PC-9 (cell line): ENCODE results near the gene EGF.

ENCODE experiments used
- EZH2 ChIP-seq: fragments of 200-600 bp; sonication (generic); IDR thresholded peaks from 2 replicates; pipeline ENCODE4 v1.8.0; 2017; ENCODE audit warnings: antibody characterized with exemption, low read depth
- TF ChIP-seq, protein P1 (sequence below): fragments of 200-600 bp; sonication (generic); conservative IDR thresholded peaks from 2 replicates; pipeline ENCODE4 v1.6.1; 2017; ENCODE audit warnings: mixed run types, antibody characterized with exemption, mild to moderate bottlenecking, moderate library complexity

GRCh38 chr4:109879636-109880314 lies 32.9 kb upstream of the EGF start:
- no peak for TF ChIP-seq EZH2
- TF ChIP-seq, protein P1, sequence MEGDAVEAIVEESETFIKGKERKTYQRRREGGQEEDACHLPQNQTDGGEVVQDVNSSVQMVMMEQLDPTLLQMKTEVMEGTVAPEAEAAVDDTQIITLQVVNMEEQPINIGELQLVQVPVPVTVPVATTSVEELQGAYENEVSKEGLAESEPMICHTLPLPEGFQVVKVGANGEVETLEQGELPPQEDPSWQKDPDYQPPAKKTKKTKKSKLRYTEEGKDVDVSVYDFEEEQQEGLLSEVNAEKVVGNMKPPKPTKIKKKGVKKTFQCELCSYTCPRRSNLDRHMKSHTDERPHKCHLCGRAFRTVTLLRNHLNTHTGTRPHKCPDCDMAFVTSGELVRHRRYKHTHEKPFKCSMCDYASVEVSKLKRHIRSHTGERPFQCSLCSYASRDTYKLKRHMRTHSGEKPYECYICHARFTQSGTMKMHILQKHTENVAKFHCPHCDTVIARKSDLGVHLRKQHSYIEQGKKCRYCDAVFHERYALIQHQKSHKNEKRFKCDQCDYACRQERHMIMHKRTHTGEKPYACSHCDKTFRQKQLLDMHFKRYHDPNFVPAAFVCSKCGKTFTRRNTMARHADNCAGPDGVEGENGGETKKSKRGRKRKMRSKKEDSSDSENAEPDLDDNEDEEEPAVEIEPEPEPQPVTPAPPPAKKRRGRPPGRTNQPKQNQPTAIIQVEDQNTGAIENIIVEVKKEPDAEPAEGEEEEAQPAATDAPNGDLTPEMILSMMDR = no peak
